Hematopoietic multipotent progenitor cell treated with erythropoietin and hydrocortisone succinate and interleukin-3 and kit ligand, for 15 days (in vitro differentiated cells): ENCODE results near the gene RBP2.

Experiments
- DNase-seq: peaks from one replicate; pipeline ENCODE4 v3.0.0-alpha.2; 2015; ENCODE audit warnings: low spot score

Gene RBP2

GRCh38 chr3:139476348-139476747 is at the start of gene RBP2:
Gene RBP2 (minus strand): TSS chr3:139476516. CDS start chr3:139476459, 57 bp downstream.
- DNase-seq, result no peak

GRCh38 chr3:139524841-139525636 is 48.7 kb upstream of the RBP2 start:
- DNase-seq, result no peak

- DNase-seq, result no peak
Measured at GRCh38 chr3:139523718-139524117, 47.4 kb upstream of the RBP2 start.

GRCh38 chr3:139523166-139523565 is 46.9 kb upstream of the RBP2 start:
- no peak for DNase-seq

GRCh38 chr3:139522421-139522820 is 46.1 kb upstream of the RBP2 start:
- DNase-seq, result no peak

GRCh38 chr3:139521816-139522215 is 45.5 kb upstream of the RBP2 start:
- DNase-seq, result no peak

GRCh38 chr3:139521144-139521543 is 44.8 kb upstream of the RBP2 start:
- DNase-seq, result no peak

- peak; percentile 24 for DNase-seq
Measured at GRCh38 chr3:139519998-139520737, 43.9 kb upstream of the RBP2 start.

GRCh38 chr3:139518926-139519842 is 42.9 kb upstream of the RBP2 start:
- no peak for DNase-seq

- DNase-seq, result no peak
Measured at GRCh38 chr3:139518306-139518705, 42.0 kb upstream of the RBP2 start.

- no peak for DNase-seq
Measured at GRCh38 chr3:139517321-139518065, 41.2 kb upstream of the RBP2 start.

GRCh38 chr3:139514741-139515140 is 38.4 kb upstream of the RBP2 start:
- DNase-seq, result no peak

- DNase-seq, result no peak
Measured at GRCh38 chr3:139509631-139510030, 33.3 kb upstream of the RBP2 start.

- DNase-seq, result no peak
Measured at GRCh38 chr3:139506766-139507165, 30.4 kb upstream of the RBP2 start.

GRCh38 chr3:139505829-139506386 is 29.6 kb upstream of the RBP2 start:
- no peak for DNase-seq

- DNase-seq, result no peak
Measured at GRCh38 chr3:139499536-139499935, 23.2 kb upstream of the RBP2 start.

GRCh38 chr3:139493826-139494385 is 17.6 kb upstream of the RBP2 start:
- DNase-seq, result no peak

- no peak for DNase-seq
Measured at GRCh38 chr3:139491966-139492365, 15.7 kb upstream of the RBP2 start.

- DNase-seq, result no peak
Measured at GRCh38 chr3:139491027-139491700, 14.8 kb upstream of the RBP2 start.

- no peak for DNase-seq
Measured at GRCh38 chr3:139482206-139482605, 5.9 kb upstream of the RBP2 start.
